Osteoblast (primary cell): ENCODE data around the gene DIP2A. TPM values are rescaled to one million over a fixed set of nuclear protein-coding genes. Genes with fewer than 3 reads are reported as not detected.
A peak's percentile ranks its signal among the peaks of the same experiment; 100 is the strongest.

Experiments used
- DNase-seq: peaks from one replicate; pipeline ENCODE4 v3.0.0; 2011; ENCODE audit warnings: low spot score, mixed read lengths; ENCODE audit not compliant: insufficient read length; ENCODE audit errors: missing footprints
- H2AFZ ChIP-seq: 2 replicates; pipeline ENCODE4 v1.6.0; 2011; ENCODE audit warnings: mild to moderate bottlenecking, low read length
- H3K27ac ChIP-seq: 2 replicates; pipeline ENCODE4 v1.5.1; 2011; ENCODE audit warnings: mild to moderate bottlenecking, low read depth, low read length, moderate library complexity
- H3K27me3 ChIP-seq: 2 replicates; pipeline ENCODE4 v1.6.0; 2012; ENCODE audit warnings: mild to moderate bottlenecking, control low read depth, inconsistent platforms, low read length, moderate library complexity; ENCODE audit not compliant: insufficient read depth
- H3K36me3 ChIP-seq: 2 replicates; pipeline ENCODE4 v1.5.1; 2011; ENCODE audit warnings: mild to moderate bottlenecking, low read length, control low read depth, moderate library complexity; ENCODE audit not compliant: insufficient read depth
- H3K4me1 ChIP-seq: 2 replicates; pipeline ENCODE4 v1.5.1; 2011; ENCODE audit warnings: mild to moderate bottlenecking, low read length, control low read depth, moderate library complexity; ENCODE audit not compliant: insufficient read depth
- H3K4me2 ChIP-seq: 2 replicates; pipeline ENCODE4 v1.6.0; 2011; ENCODE audit warnings: mild to moderate bottlenecking, low read length; ENCODE audit not compliant: insufficient read depth
- H3K4me3 ChIP-seq: fragments of 200-600 bp; sonication (generic); 3 replicates; pipeline ENCODE4 v1.5.1; 2012; ENCODE audit warnings: mild to moderate bottlenecking, low read length, inconsistent platforms; ENCODE audit not compliant: insufficient read depth
- H3K79me2 ChIP-seq: 2 replicates; pipeline ENCODE4 v1.6.0; 2012; ENCODE audit warnings: mild to moderate bottlenecking, low read length, control low read depth, inconsistent platforms; ENCODE audit not compliant: insufficient read depth
- H3K9me3 ChIP-seq: 2 replicates; pipeline ENCODE4 v1.5.1; 2011; ENCODE audit warnings: low read depth, low read length, control low read depth
- H4K20me1 ChIP-seq: 2 replicates; pipeline ENCODE4 v1.6.0; 2012; ENCODE audit warnings: mild to moderate bottlenecking, low read length, control low read depth; ENCODE audit not compliant: insufficient read depth
- CTCF ChIP-seq: IDR thresholded peaks from 2 replicates; pipeline ENCODE4 v1.5.1; 2011; ENCODE audit warnings: mild to moderate bottlenecking, low read depth, low read length, moderate library complexity; ENCODE audit errors: extremely low read depth
- total RNA-seq: library from RNA; depleted of rRNA; stranded (reverse); fragments of >200 nt; gene quantifications from 2 replicates; pipeline ENCODE4 v1.2.3, GENCODE V29; 2012

DIP2A gene
- total RNA-seq, 1 donor = 22.8 TPM

GRCh38 chr21:46434322-46434958 is 24.3 kb upstream of the DIP2A start:
- H3K36me3 ChIP-seq = peaks cover 40% of the 10 kb centered on the region
- H3K9me3 ChIP-seq = no peaks in the 10 kb centered on the region
- no peak overlapping the region for H3K4me2 ChIP-seq
- DNase-seq = peak; percentile 76
- H3K27ac ChIP-seq = no peak overlapping the region
- H3K27me3 ChIP-seq = no peaks in the 10 kb centered on the region
- no peaks in the 10 kb centered on the region for H3K79me2 ChIP-seq
- TF ChIP-seq CTCF = no peak
- no peak overlapping the region for H3K4me3 ChIP-seq
- no peak overlapping the region for H2AFZ ChIP-seq
- H3K4me1 ChIP-seq = no peaks in the 10 kb centered on the region
- H4K20me1 ChIP-seq = no peaks in the 10 kb centered on the region

DNA sequence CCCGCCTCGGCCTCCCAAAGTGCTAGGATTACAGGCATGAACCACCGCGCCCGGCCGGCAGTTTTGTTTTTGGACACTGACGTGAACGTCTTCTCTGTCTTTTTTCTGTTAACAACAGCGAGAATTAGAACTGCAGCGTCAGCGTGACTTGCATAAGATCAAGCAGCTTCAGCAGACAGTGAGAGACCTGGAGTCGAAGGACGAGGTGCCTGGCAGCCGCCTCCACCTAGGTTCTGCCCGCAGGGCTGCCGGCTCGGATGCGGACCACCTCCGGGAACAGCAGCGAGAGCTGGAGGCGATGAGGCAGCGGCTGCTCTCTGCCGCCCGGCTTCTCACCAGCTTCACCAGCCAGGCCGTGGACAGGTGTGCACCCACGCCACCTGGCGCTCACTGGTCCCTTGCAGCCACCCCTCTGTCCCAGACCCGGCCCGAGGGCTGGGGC is 22.9 kb upstream of the DIP2A start:
- Histone ChIP-seq H3K4me3 (no peak overlapping the region), H3K36me3 (peaks cover 44% of the 10 kb centered on the region), H3K9me3 (no peaks in the 10 kb centered on the region), H3K27ac (no peak overlapping the region), H3K4me1 (no peaks in the 10 kb centered on the region), H3K4me2 (no peak overlapping the region), H3K27me3 (no peaks in the 10 kb centered on the region), H4K20me1 (no peaks in the 10 kb centered on the region), H3K79me2 (no peaks in the 10 kb centered on the region), H2AFZ (no peak overlapping the region)
- TF ChIP-seq CTCF = no peak
- DNase-seq = peak; percentile 4

- no peak for TF ChIP-seq CTCF
- no peak overlapping the region for H3K4me2 ChIP-seq
- H3K9me3 ChIP-seq = no peaks in the 10 kb centered on the region
- no peak overlapping the region for H3K27ac ChIP-seq
- no peak overlapping the region for H2AFZ ChIP-seq
- no peak overlapping the region for H3K4me3 ChIP-seq
- H3K4me1 ChIP-seq = no peaks in the 10 kb centered on the region
- no peaks in the 10 kb centered on the region for H3K27me3 ChIP-seq
- peaks cover 46% of the 10 kb centered on the region for H3K36me3 ChIP-seq
- H3K79me2 ChIP-seq = no peaks in the 10 kb centered on the region
- H4K20me1 ChIP-seq = no peaks in the 10 kb centered on the region
- no peak for DNase-seq
Measured at GRCh38 chr21:46436621-46437020, 22.1 kb upstream of the DIP2A start.

DNA sequence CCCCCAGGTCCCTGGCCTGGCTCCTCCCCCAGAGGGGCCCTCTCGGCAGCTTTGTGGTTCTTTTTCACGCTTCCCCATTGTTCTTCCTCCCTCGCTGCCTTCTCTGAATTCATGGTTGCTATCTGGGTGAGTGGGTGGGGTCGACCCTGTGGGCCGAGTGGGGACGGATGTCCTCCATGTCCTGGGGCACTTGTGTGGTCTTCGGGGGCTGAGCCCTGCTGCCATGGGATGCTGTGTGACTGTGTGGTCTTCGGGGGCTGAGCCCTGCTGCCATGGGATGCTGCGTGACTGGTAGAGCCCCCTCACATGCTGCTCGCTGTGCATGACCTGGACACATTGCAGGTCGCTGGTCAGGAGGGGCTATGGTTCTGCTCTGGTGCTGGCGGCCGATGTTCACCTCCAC is 21.6 kb upstream of the DIP2A start:
- no peak overlapping the region for H3K4me3 ChIP-seq
- no peak for DNase-seq
- H2AFZ ChIP-seq = no peak overlapping the region
- no peaks in the 10 kb centered on the region for H3K27me3 ChIP-seq
- TF ChIP-seq CTCF = no peak
- H3K4me2 ChIP-seq = no peak overlapping the region
- H3K79me2 ChIP-seq = no peaks in the 10 kb centered on the region
- H3K4me1 ChIP-seq = no peaks in the 10 kb centered on the region
- no peak overlapping the region for H3K27ac ChIP-seq
- H3K36me3 ChIP-seq = peaks cover 49% of the 10 kb centered on the region
- H3K9me3 ChIP-seq = no peaks in the 10 kb centered on the region
- no peaks in the 10 kb centered on the region for H4K20me1 ChIP-seq
